Measurements from ENCODE around the gene FYB1.

The FYB1 gene

GRCh38 chr5:39161578-39161977, 57.8 kb downstream of the FYB1 start:
- DNase-seq: no peak

DNA sequence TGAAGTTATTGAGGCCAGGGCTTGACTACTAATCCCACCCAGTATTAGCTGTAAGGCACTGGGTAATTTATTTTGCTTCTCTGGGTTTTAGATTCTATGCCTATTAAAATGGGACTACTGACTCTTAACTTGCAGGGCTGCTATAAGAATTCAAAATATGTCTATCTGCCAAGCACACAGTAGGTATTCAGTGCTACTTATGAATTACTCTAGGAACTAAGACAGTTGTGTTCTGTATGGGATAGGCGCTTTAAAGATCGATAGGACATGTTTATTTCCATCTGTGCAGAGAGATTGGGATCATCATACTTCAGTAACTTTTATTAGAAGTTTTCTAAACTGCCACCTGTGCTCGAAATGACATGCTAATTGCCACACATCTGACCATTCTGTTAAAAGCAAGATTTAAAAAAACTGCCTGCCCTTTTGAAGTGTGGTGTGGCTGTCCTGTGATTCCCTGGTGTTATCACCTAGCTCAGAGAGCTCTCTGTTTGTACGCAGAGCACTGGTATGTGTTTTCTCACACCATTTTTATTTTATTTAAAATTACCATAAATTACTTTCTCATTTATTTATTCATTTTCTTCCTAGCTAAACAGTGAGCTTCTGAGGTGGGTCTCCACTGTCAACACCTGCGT, 58.7 kb downstream of the FYB1 start:
- DNase-seq: no peak

DNA sequence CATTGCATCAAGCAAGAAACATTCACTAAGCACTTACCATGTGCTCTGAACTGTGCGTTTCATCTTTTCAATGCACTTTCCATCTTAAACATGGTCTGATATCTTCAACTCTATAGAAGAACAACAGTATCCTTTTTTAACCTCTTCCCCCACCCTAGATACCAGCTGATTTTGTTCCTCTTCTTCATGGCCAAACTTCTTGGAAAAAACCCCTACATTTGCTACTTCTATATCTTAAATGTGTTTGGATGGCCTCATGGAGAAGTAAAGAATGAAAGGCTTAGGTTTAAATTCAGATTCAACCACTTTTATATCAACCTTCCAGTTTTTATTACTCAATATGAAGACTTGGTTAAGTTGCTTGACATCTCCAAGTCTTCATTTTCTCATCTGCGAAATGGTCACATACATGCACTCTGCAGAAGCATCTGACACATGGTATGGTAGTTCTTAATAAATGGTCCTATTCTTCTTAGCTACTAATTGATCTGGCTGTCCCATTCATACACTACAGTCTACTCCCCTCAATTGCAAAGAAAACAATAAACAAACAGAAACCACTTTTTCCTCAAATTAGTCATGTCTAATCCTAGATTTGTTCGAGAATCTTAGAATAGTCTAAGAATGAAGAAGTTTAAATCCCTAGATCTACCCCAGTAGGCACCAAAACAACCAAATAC, 59.4 kb downstream of the FYB1 start:
- no peak for DNase-seq

DNA sequence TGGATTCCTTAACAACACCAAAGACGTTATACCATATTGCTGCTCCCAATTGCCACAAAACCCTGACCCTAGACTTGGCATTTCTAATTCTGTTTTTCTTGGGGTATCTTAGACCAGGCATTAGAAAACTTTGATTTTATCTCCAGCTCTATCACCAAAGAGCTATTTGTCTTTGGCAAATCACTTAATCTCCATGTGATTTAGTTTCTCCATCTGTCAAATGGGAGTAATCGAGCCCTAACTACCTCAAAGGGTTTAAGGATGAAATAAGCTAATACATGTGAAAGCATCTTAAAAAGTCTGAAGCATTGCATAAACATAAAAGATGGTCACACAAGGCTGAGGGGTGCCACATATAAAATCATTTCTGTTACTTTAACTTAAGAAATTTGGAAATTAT, 60.6 kb downstream of the FYB1 start:
- no peak for DNase-seq

DNA sequence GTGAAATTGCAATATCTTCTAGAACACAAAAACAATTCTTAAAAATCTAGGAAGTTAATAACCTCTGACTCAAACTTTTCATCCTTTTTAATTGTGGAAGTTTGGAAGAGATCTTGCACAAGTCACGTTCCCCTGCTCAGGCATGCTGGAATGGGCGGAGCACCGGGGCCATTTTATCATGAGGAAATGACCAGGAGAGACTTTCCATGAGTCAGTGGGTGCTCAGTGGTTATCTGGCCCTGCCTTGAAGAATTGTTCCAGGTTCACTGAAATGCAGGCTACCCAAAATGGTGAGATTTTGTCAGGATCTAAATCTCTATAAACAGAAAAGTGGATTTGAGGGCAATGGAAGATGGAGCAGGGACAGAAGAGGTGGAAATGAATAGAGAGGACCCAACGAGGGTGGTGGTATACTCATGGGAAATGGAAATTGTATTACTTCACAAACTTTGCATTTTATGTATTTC, 61.2 kb downstream of the FYB1 start:
- DNase-seq: no peak

DNA sequence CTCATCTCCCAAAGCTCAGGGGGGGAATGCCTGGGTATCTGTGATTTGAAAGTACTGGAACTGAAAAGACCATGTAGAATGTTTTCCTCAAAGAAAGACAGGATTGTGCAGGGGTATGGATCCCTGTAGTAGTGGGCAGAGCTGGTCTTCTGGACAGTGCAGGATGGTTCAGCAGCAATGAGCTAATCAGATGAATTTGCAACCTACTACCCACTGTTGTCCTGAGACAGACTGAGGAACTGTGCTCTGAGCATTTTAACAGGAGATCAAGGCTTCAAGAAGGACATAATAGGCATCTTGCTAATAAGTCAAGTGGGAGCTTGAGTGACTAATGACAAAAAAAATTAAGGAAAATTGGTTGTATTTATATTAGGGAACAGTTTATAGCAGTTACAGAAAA, 61.7 kb downstream of the FYB1 start:
- no peak for DNase-seq

GRCh38 chr5:39156082-39156481, 63.3 kb downstream of the FYB1 start:
- DNase-seq: peak in 1 of 51 donors; percentile 1

DNA sequence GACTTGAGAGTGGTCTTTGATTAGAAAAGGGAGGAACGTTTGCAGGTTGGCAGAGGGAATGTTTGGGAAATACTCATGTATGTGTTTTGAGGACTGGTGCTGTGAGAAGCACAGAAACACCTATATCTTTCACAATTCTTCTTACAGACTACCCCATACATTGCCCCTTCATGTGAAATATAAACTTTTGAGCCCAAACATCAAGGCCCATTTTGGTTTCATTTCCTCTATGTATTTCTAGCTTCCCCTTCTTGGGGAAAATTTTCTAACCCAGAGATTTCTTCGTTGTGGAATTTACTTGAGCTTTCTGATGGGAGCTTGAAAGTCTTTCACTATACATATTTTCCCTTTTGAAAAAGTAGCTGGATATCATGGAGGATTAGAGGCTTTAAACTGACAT, 67.6 kb downstream of the FYB1 start:
- DNase-seq: no peak

GRCh38 chr5:39149966-39150365, 69.4 kb downstream of the FYB1 start:
- DNase-seq: no peak

- DNase-seq: no peak
Measured at GRCh38 chr5:39148983-39149534, 70.3 kb downstream of the FYB1 start.

DNA sequence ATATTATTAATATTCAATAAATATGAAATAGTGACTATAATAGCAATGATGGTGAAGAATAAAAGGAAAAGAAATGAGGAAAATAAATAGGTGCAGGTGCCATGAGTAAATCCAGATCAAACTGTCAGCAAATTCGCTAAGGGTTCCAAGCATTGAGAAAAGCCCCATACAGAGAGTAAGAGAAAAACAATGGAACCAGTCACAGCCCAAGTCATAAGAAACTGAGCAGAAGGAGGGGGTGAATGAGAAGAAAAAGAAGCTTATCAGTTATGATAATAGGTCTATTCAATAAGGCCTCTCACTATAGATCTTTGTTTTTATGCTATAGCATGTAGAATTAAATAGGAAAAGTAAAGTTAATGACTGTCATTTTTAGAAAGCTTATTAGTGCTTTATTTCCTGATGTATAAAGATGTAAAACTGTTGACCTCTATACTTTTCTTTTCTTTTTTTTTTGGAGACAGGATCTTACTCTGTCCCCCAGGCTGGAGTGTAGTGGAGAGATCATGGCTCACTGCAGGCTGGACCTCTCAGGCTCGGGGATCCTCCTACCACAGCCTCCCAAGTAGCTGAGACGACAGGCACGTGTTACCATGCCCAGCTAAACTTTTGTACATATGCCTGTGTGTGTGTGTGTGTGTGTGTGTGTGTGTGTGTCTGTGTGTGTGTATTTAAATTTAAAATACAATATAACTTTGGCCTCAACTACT, 72.4 kb downstream of the FYB1 start:
- DNase-seq: no peak

DNA sequence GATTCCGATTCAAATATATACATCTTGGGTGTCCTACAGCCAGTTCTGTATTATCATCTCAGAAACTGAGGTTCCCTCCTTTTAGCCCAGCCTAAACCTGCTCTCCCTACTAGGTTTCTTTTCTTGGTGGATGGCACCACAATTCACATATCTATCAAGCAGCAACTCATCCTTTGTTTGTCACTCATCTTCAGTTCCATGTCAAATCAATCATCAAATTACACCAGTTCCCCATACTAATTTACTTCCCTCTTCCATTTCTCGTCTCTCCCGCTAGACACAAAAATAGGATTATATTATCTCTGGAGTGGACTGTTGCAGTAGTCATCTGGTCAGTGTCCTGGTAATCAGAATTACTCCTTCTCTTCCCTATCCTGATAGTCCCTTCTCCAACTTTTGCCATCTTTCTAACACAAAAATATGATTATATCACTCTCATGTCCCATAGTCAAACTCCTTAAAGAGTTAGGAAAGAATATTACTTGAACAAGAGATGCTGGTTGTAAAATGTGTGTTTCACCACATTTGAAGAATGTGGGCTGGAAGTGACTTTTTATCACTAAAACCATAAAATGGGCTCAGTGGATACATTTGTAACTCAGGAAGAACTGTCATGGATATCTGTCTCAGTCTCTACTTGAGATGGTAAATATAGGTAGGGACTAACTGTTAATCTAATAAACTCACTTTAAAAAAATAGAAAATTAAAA, 76.1 kb downstream of the FYB1 start:
- DNase-seq: no peak

- DNase-seq: no peak
Measured at GRCh38 chr5:39140558-39141168, 78.7 kb downstream of the FYB1 start.

- no peak for DNase-seq
Measured at GRCh38 chr5:39138892-39139291, 80.5 kb downstream of the FYB1 start.

- DNase-seq: no peak
Measured at GRCh38 chr5:39137819-39138451, 81.4 kb downstream of the FYB1 start.

DNA sequence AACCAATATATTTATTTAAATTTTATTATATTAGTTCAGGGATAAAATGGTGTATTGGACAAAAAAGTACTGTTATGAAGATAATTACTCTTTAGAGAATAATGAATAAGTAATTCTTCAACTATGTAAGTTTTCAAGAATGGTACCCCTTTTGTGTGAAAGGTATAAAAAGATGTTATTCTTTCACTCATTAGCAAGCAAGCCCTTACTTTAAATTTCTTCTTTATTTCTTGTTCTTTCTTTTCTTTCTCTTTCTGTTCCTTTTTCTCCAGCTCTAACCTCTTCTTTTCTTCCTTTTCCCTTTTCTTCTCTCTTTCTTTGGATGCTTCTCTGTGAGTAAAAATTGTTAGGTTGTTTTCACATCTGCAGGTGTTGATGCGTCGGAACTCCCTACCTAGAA, 82.0 kb downstream of the FYB1 start:
- DNase-seq: no peak

DNA sequence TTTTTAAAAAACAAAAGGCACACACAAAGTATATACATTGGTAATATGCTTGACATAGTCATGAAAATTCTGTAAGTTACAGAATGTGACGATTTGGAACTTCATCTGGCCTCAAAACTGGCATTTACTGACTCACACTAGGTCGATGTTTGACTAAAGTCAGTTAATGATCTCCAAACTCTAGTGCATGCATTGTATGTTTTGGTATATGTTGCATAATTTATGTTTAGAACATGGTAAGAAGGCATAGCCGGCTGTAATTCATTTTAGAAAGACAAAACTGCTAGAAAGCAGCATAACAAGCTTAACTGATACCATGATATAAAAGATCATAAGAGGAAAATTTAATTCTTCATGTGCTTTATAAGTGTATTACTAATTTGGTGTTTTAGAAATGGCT, 86.6 kb downstream of the FYB1 start:
- no peak for DNase-seq

- peak in 20 of 51 donors; percentile 8 to 76 (median 27) for DNase-seq
Measured at GRCh38 chr5:39132128-39132447, 87.3 kb downstream of the FYB1 start.

DNA sequence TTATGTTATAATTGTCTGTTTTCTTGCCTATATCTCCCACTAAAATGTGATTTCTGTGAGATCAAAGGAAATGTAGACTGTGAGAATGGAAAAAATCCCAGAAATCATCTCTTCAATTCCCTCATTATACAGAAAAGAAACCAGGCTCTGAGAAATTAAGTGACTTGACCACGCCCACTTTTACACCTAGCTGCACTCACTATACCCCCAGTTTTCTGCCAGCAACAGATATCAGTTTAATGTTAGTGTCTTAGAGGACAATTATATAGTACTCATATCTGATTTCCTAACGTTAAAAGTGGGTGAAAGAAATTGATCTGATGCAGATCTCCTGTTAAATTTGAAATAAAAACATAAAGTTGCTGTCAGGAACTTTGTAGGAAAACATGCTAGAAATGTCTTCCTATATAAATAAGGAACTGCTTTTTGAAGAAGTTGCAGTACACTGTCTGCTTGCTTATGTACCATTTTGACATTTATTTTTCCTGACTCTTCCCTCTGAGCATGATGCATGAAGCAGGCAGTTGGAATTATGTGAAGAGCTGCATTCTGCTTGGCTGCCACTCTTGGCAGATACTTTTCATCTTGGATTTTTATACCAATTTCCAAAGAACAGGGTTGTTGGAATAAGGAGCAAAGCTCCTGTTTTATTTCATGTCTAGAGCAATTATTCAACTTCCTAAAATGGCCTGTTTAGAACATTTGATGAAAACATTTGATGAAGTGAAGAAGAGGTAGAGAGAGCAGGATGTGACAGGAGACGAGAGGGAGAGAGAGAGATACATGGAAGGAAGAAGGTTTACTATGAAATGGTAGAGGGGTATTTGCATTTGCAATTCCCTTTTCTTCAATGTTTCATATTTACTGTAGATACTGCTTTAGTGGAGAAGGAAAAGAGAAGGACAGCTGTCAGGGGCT, 87.9 kb downstream of the FYB1 start:
- DNase-seq: peak in 1 of 51 donors; percentile 76

DNA sequence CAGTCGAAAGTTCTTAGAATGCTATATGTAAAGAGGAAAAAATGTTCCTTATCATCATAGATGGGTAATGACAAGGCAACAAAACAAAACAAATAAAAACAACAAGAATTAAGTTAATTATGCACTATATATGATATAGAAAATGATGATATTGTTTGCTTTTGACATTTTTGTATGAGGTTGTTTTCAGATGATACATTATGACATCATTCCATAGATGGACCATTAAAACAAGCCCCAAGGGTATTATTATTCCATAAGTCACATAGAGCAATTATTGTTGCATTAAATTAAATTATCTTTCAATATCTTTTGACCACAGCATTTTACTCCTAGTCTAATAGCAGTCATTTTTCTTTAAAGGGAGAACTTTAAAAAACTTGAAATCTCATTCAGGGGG, 88.6 kb downstream of the FYB1 start:
- DNase-seq: no peak

Data from hypothalamus (tissue), 51 donors.